Stimulated activated CD8-positive, alpha-beta memory T cell treated with anti-CD3 and anti-CD28 coated beads, Interleukin-2, amount 100 ng/mL, for 1 hour (primary cell): ENCODE results near the gene UNC5CL.

Experiments used
- DNase-seq, 2 donors: peaks; one replicate each; pipeline ENCODE4 v3.0.0-alpha.2; 2020; ENCODE audit warnings: low read depth in 2 of 2

The UNC5CL gene

DNA sequence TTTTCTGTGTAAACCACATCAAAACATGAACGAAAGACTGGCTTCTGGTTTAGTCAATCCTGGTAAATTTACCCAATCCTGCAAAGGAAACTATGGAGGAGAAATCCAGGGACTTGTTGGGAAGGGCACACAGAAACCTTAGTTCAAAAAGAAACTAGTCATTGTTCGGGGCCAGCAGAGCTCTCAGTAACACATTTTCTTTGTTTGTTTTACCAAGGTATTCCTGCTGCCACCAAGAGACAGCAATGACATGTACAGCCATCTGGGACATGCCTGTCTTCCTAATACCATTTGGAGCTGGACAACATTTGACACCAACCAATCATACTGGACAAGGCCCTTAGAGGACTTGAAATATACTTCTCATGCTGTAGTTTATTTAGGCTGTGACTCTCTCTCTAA, 24.9 kb upstream of the UNC5CL start:
- no peak for DNase-seq

DNA sequence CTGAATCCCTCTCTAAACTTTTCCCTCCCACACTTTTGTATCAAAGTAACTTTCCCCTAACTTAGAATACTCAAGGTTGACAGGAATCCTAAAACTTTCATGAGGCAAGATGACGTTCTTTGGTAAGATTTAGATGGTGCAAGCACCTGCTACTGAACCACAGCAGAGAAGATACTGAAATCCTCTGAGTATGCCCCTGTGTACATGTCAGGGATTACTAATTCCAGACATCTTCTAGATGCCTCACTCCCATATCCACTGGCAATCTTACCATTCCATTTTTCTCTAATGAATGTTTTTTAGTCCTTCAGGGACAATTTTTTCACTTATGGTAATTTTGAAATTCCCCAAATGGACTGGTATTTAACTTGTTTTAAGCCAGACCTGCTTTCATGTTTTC, 23.0 kb upstream of the UNC5CL start:
- DNase-seq = no peak

DNA sequence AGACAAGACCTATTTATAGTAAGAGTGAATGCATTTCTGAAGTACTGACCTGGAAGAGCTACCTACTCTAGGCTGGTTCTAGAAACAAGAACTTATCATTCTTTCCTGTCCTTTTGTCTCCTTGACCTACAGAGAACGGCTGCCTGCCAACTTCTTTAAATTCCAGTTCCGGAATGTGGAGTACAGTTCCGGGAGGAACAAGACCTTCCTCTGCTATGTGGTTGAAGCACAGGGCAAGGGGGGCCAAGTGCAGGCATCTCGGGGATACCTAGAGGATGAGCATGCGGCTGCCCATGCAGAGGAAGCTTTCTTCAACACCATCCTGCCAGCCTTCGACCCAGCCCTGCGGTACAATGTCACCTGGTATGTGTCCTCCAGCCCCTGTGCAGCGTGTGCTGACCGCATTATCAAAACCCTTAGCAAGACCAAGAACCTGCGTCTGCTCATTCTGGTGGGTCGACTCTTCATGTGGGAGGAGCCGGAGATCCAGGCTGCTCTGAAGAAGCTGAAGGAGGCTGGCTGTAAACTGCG, 22.2 kb upstream of the UNC5CL start:
- no peak for DNase-seq

DNA sequence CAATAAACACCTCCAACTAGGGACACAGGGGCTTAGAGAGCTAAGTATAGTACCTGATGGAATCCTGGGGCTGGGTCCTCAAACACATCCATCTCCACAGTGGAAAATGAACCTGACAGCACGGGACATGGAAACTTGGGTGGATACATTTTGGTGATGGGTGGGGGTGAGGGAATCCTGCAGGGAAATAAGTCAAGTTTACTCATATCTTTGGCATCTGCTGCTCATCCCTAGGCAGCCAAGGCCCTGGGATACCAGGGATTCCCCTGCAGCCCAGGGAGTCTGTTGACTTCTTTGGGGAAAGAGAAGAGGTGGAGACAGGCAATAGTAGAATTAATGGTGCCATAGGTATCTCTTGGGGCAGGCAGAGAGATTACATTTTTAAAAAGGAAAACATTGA, 20.5 kb upstream of the UNC5CL start:
- no peak for DNase-seq

DNA sequence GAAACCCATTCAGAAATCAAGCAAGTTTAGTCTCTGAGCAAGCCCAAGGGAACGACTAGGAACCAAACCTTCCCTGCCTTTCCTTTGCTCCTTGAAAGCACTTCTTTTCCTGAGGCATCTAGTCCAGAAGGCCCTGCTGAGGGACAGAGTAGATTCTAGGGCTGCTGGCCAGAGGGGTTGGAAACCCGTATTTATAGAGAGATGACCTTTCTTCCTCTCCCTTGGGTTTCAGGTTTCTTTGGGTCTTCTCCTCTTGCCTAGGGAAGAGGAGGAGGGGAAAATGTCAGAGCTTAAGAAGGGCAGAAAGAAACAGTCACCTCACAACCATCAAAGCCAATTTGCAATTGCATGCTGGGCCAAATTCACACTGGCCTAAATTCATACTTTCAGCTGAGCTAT, 19.8 kb upstream of the UNC5CL start:
- DNase-seq = no peak

DNA sequence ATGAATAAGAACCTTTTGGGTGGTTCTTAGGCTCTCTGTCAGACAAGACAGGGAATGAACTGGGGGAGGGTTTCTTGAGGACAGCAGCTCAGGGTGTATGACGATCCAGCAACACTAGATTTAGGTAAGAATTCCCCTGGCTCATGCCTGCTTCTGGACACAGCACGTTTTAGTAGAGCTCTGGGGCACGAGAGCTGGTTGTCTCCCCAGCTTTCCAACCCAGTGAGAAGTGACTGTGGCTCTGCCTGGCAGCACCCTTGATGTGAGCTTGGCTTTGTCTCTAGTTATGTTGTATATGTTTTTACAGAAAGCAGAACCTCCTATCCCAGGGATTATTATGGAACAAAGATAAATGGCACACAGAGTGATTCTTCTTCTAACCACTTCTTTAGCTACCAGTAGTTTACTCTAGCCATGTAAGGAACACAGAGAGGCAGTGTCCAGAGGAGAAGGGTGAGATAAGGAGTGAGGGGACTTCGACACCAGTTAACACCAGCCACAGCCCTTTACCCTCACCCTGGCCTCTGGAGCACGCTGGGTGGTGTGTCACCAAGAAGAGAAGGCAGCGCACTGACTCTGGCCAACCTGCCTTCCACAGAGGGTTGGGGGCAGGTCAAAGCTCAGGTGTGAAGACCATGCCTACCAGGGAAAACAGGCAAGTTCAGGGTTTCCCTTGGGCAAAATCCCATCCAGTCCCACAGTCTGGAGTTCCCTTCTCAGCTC, 17.9 kb upstream of the UNC5CL start:
- no peak for DNase-seq

DNA sequence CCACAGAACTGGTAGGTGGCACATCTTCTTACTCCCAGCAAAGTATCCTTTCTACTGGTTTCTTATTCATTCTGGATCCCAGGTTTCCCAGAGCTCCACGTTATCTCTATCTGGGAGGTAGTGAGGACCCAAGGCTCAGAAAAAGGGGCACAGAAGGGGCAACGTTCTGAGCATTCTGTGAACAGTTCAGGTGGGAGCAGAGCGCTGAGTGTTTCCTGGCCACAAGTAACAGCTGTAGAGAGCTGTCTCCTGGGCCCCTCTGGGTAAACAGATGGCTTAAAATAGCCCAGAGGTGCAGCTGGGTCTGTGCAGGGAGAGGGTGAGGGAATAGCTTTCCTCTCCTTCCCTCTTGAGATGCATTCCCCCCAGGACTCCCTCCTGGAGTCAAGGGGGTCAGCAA, 16.1 kb upstream of the UNC5CL start:
- no peak for DNase-seq

DNA sequence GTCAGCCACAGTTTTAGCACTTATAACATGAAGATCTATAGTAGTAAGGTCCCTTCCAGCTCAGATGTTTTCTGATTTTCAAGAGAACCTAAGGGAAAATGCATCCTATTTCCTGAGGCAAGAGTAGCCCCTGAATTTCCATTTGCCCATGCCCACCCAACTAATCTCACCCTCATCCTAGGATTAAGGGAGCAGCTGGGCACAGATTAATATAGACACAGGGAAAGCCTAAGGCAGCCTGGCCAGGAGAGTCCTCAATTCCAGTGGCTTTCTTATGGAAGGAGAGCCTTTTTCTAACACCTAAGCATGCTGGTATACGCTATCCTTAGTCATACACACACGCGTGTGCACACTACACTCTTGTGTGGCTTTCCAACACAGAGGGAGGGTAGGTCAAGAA, 15.5 kb upstream of the UNC5CL start:
- no peak for DNase-seq

DNA sequence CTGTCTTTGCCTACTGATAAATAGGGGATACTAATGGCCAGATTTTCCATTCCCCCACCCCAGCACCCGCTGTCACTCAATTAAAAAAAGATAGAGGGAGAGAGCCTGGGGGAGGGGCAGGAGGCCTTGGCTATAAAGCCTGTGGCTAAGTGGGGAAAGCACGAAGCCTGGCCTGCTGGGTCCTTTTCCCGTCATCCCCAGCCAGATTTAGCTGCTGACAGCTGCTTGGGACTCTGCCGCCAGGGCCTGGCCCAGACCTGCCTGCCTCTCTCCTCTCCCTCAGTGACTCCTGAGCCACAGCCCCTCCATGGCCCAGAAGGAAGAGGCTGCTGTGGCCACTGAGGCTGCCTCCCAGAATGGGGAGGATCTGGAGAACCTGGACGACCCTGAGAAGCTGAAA, 14.0 kb upstream of the UNC5CL start, which contains the start of gene APOBEC2:
Gene APOBEC2, plus strand, starts transcription at position 162 of the 400 bp plus-strand sequence. Its CDS starts 146 bp downstream, at position 308.
- DNase-seq = no peak

DNA sequence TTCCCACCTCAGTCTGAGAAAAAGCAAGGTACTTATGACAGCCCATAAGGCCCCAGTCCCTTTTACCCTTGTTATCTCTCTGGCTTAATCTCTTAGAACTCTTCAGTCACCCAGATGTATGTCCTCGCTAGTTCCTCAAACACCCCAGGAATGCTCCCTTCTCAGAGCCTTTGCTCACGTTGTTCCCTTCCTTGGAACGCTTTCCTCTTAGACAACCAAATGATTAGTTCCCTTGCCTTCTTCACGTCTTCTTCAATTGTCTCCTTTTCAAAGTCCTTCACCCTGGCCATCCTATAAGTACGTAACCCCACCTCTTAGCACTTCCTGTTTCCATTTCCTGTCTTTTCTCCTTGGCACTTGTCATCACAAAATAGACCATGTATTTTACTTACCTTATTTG, 12.9 kb upstream of the UNC5CL start:
- DNase-seq = no peak

DNA sequence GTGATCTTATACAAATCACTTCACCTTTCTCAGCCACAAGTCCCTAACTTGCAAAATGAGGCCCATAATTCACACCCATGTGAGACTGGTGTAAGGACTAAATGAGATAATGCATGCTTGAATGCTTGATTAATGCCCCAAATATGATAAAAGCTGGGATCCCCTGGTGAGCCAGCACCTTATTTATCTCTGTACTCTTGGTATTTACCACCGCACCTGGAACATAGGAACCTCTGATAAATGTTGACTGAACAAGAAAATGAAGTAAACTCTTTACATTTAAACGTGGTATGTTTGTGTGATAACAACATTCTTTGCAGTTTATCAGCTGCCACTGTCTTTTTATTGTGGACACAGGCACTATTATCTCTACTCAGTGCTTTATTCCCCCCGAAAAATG, 11.5 kb upstream of the UNC5CL start:
- DNase-seq = no peak

DNA sequence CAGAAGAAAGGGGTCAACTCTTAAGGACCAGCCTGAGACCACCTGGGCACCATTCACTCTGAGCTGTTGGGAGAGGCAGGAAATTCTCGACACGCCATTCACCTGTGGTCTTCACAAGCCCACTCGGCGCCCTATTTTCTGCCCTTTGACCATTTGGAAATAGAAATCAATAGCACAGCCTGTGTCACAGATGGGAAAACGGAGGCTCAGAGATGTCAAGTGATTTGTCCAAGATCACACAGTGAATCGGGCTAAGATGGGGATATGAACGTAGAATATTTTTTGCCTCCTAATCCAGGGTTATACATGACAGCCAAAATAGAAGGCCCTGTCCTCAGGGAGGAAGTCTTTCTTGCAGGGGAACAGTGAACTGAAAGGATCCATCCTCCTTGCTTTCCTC, 10.9 kb upstream of the UNC5CL start:
- DNase-seq = no peak

DNA sequence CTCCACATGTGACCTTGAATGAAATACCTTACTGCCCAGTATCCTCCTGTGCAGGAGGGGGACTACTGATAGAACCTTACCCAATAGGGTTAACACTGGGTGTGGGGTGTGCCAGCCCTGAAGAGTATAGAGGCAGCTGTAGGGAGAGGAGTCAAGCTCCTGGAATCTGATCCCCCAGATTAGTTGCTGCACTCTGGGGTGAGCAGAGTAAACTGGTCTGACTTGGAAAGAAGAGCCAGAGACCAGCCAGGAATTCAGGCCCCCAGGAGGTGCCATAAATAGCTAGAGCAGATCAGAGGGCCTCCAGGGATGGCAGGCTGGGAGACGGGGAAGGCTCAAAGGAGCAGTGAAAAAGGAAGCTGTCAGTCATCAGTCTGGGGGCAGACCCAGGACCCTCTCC, 10.5 kb upstream of the UNC5CL start:
- no peak for DNase-seq

DNA sequence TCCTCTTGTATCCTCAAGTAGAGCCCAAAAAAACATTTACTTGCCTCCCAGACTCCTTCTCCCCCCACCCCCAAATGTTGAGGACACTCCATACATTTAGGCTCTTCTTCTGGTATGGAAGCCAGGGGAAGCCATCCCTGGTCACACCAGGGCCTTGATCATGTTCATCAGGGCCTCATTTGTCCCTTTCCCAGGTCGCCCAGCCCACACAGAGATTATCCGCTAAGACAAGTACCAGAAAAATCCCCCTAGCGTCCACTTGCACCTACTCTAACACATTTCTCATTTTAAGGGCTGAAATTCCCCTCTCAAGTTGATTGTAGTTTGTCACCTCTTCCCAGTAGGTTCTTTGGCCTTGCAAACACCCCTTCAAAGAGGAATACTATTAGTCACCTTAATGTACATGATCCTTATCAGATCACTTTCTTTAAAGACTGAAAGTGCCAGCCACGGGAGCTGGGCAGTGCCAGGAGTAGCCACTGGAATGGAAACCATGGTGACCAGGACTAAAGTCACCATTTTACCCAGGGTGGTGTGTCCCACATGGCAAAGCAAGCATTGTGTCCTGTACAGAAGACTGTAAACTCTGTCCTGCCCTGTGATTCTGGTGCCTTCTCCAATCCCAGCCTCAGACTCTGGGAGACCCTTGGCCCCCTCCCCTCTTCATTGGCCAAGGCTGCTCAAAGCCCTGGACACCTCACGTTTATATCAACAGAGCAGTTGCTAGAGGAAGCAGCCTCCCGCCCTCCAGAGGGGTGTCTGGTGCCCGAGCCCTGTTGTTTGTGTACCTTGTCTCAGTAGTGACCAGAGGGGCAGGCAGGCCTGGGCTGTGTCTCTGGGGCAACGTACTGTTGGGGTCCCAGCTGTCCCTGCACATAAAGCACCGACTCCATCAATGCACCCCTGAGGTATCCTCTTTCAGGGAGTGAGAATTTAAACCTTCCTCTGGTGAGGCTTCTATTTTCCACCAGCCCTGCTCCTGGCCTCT, 9.0 kb upstream of the UNC5CL start:
- no peak for DNase-seq

DNA sequence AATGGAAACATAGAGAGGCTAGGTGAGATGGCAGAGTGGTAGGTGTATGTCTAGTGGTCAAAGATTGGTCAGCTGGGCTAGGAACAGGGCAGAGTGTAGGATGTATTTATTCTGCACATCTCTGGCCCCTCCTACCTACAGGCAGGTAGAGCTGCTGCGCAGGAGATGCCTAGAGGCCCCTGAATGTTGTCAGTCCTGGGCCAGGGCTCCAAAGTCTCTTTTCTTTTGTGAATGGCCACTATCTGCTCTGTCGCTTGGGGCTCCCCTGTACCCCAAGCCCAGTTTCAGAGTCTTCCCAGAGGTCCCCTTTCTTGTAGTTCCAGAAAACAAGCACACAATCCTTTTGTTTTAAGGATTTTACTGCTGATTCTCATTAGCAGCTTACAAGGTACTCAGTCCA, 8.3 kb upstream of the UNC5CL start:
- no peak for DNase-seq

DNA sequence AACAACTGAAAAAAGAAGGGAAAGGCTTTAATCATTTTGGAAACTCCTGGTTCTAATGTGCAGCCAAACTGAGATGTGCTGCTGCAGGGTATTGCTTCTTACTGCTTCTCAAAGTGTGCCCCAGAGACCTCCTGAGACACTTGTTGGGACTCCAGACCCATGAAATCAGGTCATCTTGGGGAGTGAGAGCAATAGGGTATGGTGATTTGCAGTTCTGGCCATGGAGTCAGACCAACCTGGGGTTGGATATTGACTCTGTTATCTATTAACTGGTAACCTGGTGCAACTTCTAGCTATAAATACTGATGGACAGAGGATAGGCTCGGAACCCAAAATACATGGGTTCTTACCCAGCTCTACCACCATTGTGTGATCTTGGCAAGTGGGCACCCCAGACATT, 7.1 kb upstream of the UNC5CL start:
- no peak for DNase-seq

DNA sequence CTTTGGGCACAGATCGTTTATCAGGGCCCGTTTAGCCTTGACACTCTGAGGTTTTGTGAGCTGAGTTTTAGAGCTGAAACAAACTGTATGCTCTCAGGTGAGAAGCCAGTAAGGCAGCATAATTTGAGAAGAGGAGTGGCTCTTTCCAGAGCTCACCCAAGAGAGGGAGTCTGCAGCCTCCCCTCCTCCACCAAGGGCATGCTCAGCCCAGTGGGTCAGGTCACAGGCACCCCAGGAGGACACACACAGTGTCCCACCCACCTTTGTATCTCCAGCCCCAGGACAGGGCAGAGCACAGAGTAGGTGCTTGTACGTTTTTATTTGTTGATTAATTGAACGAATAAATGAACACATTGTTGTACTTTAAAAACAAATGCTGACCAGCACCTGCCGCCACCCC, 6.6 kb upstream of the UNC5CL start:
- DNase-seq = no peak

DNA sequence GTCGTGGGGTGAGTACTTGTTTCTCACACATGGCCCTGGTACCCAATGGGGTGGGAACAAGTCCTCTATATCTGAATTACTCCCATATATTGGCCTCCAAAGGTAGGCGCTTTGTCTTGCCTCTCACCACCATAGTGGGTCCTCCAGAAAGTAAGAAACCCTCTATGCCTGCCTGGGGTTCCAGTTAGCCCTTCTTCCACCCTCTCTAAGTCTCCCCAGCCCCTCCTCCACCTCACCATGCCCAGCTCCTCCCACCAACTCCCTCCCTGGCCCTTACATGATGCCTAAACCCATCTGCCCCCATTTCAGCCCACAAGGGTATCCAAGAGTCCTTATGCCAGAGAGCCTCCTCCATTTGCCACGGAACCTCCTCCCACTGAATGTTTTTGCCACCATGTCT, 4.1 kb upstream of the UNC5CL start:
- no peak for DNase-seq

DNA sequence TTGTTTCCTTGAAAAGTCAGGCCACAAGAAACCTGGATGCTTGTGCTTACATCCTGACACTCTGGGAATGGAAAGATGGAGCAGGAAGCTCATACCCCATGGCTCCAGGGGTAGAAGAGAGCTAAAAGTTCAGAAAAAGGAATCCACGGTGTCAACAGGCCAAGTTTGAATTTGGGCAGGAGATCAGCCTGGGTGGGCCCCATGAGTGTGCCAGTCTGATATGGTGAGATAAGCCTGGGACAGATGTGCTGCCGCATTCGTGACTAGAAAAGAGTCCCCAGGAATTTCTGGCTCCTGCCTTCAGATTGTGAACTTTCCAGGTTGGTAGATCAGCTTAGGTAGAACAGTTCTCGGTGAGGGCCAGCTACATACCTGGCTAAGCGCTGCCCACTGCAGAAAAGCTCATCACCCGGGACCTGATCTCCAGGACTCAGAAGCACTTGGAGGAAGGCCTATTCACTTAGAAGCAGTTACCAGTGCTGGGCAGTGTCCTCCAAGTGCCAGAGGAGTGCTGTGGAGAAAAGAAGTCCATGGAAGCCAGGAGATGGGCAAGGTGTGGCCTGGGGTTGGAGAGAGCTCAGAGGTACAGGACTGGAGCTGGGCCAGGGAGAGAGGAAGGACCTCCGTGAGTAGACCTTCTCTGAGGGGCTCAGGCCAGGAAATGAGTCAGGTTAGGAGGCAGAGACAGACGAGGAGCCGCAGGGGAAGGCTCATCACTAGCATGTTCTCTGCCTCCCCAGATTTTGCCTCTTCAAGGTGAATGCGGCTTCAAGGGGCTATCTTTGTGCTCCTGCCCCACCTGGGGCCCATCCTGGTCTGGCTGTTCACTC, 3.4 kb upstream of the UNC5CL start, which contains the start of gene TSPO2:
Gene TSPO2, plus strand, starts transcription at position 242 of the 830 bp plus-strand sequence. Its CDS starts 519 bp downstream, at position 761.
- DNase-seq = no peak

DNA sequence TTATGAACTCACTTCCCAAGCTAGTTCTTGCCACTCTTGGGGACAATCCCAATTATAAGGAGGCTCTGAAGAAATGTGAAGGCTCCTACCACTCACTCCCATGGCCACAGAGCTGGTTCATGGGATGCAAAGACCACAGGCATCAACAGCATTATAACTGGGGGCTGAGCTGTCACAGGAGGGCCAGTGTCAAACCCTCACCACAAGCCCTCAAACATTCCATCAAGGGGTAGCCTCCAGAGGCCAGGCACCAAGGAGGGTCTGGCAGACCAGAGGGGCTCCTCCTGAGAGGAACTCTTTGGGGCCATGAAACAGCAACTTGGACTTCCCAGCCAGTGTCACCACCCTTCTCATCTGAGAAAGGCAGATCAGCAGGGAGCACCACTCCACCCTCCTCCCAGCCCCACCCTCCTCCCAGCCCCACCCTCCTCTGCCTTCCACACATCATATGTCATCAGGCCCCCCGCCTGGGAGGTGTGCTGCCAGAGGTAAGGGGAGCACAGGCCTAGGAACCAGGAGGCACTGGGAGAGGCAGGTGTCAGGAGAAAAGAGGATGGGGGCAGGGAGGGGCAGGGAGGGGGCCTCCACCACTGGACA, 2.0 kb upstream of the UNC5CL start:
- DNase-seq = no peak
